NCI-H2029 treated with DMSO at 0.1 percent for 48 hours (cell line): ENCODE data around the gene ARHGAP24.
"Not testable (repeated sequence)": the region's sequence is repeated elsewhere in the genome, so short reads cannot be mapped to it uniquely, and the experiment has no call there.

Experiments used
- DNase-seq: peaks from one replicate; lab custom pipeline; 2025; lab: John Stamatoyannopoulos, UW

ARHGAP24 gene

GRCh38 chr4:85815796-85816459, 341.0 kb downstream of the ARHGAP24 start:
- DNase-seq, result no peak

DNA sequence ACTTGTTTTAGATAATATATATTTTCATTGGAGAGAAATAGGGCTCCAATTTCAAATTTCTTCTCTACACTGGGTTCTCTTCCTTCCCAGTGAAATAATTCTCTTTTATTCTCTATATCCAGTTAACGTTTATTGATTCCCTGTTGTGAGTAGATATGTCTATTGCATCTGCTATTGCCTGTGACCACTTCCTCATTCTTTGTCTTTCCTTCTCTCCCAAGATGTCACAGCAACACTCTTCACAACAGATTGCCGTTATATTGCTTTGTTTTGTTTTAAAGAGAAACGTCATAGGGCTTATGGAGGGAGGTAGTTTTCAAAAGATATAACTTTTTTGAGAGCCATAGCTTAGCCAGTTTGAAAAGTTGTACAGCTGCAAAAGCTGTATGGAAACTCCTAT, 343.8 kb downstream of the ARHGAP24 start:
- no peak for DNase-seq

DNA sequence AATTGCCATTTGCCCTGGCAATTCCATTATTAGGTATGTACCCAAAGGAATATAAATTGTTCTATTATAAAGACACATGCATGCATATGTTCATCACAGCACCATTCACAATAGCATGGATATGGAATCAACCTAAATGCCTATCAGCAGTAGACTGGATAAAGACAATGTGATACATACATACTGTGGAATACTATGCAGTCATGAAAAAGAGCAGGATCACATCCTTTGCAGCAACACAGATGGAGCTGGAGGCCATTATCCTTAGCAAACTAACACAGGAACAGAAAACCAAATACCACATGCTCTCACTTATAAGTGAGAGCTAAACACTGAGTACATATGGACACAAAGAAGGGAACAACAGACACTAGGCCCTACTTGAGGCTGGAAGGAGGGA, 345.2 kb downstream of the ARHGAP24 start:
- DNase-seq, result not testable (repeated sequence)

DNA sequence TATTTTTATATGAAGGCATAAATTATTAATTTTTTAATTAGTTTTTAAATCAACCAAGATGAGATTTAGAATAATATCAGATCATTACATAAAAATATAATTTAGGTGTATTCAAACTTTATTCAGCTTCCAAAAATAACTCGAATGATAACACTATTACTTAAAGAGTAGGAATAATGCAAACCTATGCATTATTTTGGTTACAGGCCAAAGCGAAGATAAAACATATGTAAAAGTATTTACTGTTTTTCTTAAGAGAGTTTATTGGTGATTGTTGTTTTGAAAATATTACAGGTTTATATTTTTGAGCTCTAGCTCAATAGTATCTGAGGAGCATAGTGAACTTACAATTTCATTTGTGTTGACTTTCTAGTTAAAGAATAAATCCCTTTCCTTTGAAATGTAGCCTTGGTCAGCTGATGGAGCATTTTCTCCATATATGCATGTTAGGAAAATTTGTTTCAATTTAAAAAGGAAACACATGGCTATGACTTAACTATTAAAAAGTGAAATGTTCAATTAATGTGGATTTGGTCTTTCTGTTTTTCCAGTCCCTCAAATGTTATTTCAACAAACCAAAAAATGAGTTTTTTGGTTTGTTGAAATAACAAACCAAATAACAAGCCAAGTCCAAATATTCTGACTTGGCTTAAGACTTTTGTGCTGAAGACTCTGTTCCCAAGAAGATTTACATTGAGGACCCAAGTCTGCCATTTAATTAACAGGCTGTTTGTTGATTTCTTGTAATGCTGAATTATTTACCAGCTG, 346.9 kb downstream of the ARHGAP24 start:
- DNase-seq, result no peak

DNA sequence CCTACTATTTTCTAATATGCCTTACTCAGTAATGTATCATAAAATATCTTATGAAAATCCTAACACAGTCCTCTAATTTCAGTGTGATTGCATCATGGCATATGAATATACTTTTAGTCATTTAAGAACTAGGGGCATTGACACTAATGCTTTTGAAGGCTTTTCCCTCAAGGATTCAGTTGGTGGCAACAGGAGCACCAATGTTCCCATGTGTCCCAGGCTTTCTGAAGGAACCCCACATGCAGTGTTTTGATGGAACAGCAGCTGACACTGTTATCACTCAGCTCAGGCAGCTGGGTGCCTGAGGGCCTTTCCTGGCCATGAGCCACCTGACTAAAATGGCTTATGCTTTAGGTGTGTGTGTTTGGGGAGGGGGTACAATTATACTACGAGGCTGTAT, 348.3 kb downstream of the ARHGAP24 start:
- no peak for DNase-seq

DNA sequence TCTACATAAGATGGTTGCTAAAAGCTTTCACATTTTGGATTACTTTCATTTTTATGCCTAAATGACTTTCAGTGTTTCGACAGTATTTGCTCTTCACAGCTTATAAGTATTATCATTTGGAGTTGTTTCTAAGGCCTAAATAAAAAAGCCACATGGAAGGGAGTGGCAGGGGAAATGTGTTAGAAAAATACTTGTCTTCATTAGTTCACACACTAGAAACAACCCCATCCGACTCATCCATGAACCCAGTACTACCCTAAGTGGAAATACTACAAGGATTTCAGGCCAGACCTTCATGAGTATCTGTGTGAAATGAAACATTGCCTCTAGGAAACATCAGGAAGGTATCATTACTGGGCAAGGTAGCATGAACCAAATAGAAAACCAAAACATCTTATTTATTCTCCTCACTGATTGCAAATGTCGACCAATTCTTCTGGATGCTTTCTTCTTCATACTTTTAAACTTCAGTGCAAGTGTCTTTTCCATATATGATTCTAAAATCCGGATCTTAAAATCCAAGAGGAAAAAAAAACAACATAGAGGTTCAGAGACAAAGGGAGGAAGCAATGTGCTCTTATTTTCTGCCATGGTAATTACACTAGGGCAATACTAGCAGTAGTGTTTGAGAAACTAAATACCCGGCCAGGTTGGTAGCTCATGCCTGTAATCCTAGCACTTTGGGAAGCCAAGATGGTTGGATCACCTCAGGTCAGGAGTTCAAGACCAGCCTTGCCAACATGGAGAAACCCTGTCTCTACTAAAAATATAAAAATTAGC, 349.4 kb downstream of the ARHGAP24 start:
- no peak for DNase-seq

GRCh38 chr4:85826060-85826678, 351.2 kb downstream of the ARHGAP24 start:
- peak; percentile 9 for DNase-seq

- DNase-seq, result peak; percentile 72
Measured at GRCh38 chr4:85828027-85828890, 353.3 kb downstream of the ARHGAP24 start.

DNA sequence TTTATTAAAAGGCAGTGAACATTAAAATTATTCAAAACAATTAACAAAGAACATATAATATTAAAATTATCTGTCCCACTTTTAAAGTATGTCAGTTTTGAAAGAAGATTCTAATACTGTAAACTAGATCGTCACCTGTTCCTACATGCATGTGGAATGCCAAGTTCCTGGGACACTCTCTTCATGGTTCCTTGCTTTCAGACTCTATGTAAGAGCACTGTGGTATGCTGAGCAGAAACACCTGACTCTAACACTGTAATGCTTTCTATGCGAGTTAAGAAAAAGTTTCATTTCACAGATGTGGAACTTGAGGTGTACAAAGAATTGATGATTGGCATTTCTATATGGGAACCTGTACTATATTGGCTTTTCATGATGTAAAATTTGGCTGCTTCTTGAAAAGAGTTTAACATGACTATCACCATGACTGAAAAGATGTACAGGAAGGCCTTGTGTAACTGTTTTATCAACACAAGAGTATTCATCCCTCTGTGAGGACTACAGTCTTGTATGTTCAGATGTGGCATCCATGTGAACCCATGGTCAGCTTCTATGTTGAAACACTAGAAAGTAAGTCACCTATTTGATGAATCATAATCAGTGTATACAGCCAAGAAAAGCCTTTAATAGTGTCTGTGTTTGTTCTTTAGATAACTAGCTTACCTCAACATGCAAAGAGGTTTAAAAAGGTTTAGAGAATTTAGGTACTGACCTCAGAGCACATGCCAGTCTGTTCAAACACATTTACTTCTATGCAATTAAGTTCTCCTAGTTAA, 354.5 kb downstream of the ARHGAP24 start:
- no peak for DNase-seq

GRCh38 chr4:85831647-85832046, 356.7 kb downstream of the ARHGAP24 start:
- no peak for DNase-seq

DNA sequence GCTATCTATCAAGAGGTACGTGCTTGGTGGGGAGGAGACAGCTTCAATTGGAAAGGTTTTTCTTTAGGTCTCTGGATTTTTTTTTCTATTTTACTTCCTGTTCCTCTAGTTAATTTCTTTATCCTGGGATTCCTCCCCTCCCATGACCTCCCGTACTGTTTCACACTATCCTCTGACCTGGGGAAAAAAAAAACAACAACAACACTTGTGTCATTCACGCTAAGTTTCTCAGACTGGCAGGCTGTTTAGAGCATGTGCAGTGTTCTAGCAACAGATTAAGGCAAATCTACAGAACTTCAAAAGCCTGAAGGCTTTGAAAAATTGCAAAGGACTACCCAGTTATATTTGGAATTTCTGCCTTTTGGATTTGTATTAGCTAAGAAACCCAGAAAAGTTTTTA, 358.4 kb downstream of the ARHGAP24 start:
- no peak for DNase-seq

GRCh38 chr4:85834934-85835333, 360.0 kb downstream of the ARHGAP24 start:
- DNase-seq, result no peak

DNA sequence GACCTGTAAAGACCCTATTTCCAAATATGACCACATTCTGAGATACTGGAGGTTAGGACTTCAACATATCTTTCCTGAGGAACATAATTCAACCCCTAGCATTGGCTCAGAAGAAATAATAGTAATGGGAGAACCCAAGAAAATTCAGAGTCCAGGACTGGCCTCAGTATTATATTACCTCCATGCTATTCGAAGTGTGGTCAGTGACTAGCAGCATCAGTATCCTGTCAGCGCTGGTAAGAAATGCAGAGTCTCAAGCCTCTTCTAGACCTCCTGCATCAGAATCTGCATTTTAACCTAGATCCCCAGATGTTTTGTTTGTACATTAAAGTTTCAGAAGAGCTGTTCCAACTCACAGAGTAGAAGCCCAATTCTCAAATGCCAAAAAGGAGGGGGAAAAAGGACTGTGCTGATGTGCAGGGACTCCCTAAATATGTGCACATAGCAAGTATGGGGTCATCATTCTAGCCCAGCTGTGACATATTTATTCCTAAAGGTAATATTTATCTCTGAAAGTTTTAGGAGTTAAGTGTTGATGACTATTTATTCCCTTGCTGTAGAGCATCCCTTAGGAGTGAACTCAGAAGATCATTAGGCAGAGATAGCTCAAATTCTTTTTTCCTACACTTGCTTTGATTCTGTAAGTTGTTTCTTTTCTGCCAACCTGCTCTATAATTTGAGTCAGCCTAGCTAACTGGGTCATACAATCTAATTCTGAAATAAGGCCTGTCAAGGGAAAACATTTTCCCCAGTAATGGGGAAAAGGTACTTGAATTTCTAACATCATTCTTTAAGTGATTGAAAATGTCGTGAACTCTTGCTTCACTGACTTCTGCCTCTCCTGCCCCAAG, 361.9 kb downstream of the ARHGAP24 start:
- no peak for DNase-seq

DNA sequence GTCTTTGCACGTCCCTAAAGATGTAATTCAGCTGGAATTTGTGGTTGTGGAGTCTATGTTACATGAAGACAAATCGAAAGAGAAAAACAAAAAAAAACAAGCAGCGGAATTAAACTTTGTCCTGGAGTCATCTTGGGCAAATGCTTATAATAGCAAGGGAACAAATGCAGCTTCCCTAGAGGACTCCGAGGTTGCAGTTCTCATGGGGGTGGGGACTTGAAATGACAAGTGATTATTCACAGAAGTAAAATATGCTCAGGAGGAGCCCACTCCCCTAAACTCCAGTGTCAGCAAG, 362.4 kb downstream of the ARHGAP24 start:
- no peak for DNase-seq

GRCh38 chr4:85839981-85840451, 365.1 kb downstream of the ARHGAP24 start:
- DNase-seq, result not testable (repeated sequence)

- peak; percentile 64 for DNase-seq
Measured at GRCh38 chr4:85842540-85842939, 367.6 kb downstream of the ARHGAP24 start.

- DNase-seq, result not testable (repeated sequence)
Measured at GRCh38 chr4:85853740-85854139, 378.8 kb downstream of the ARHGAP24 start.

GRCh38 chr4:85854546-85854945, 379.6 kb downstream of the ARHGAP24 start:
- peak; percentile 29 for DNase-seq

DNA sequence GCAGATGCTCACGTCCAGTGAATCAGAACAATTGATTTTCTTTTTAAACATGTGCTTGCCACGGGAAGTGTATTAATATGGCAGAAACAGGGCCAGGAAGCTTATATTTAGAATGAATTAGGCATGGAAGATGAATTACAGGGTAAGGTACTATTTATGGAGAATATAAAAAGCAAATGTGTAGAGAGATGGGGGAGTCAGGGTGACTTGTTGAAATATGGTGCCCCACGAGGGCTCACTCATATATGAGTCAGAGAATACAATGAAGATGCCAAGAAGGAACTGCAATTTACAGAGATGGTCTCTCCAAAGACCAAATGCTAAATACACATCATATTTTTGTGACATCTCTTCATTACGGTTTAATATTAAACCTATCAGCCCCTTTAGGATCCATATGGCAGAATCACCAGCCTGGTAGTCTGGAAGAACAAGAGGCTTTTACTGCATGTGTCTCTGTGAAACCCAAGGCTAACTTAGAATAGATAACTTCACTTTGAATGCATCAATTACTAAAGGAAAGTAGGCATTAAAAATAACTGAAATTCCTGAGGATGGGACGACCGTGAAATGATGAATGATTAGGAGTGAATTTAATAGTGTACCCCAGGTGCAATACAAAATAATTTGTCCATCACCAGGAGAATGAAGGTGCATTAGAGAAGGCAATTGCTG, 385.3 kb downstream of the ARHGAP24 start:
- DNase-seq, result no peak
